Measurements from ENCODE around the gene NQO1. TPM values are rescaled to one million over a fixed set of nuclear protein-coding genes. Genes with fewer than 3 reads are reported as not detected.

Gene NQO1
- total and polyA plus RNA-seq, 2 of the 4 experiments (the other 2 are of a cell fraction): 304 to 426 TPM

DNA sequence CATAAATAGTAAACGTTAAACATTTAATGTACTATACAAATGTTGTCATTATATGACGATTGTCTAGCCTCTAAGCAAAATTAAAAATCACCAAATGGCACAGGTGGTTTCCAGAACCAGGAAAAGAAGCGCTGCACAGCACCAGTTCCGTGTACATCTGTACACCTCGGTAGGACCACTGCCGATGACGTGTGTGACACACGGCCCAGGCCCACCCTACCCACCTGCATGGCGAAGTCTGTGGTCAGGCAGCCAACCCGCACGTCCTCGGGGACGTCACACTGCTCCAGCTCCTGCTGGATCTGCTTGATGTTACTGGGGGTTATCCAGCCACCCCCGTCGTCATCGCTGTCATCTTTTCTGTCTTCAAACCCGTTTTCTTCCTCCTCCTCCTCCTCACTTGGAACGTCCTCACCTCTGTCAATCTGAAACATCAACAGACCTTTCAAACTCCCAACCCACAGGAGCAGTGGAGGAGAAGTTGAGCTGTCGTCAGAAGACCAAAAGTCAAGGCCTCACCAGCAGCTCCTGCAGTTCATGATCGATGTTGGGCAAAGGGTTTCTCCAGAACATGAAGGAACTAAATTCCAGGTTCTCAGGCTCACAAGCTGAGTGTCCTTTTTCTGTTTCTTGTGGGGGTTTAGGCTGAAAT lies 22.5 kb upstream of the NQO1 start:
- Histone ChIP-seq H3K23ac (ENCODE audit: low read depth, low read length) (no peak overlapping the region), H2BK5ac (ENCODE audit: low read depth, low read length, poor library complexity, severe bottlenecking) (no peak overlapping the region), H2AFZ (replicated peaks; ENCODE audit: low read length, poor library complexity) (no peak overlapping the region), H3K14ac (replicated peaks; ENCODE audit: low read depth, low read length) (no peak overlapping the region), H3K36me3 (ENCODE audit: control insufficient read depth, insufficient read depth, low read length) (peaks cover 56% of the 10 kb centered on the region), H4K91ac (ENCODE audit: insufficient read depth, low read depth, low read length) (no peak overlapping the region), H3K27me3 (ENCODE audit: control insufficient read depth, insufficient read depth, low read length) (no peaks in the 10 kb centered on the region), H3K27ac (ENCODE audit: insufficient read depth, low read length) (no peak overlapping the region), H3K9me3 (ENCODE audit: control insufficient read depth, insufficient read depth, low read length) (no peaks in the 10 kb centered on the region), H4K8ac (ENCODE audit: low read depth in 2 of 2, low read length in 2 of 2) (no peak overlapping the region), H3K9ac (ENCODE audit: low read depth, low read length) (no peak overlapping the region), H4K20me1 (ENCODE audit: insufficient read depth, low read length) (peaks cover 6% of the 10 kb centered on the region; the same call in 1 of the 2 replicates), H3K18ac (ENCODE audit: low read depth, low read length) (no peak overlapping the region), H3K4me1 (ENCODE audit: control insufficient read depth, insufficient read depth, low read length) (no peaks in the 10 kb centered on the region), H2BK20ac (ENCODE audit: low read depth, low read length) (no peak overlapping the region), H3K4ac (ENCODE audit: low read depth, low read length) (no peak overlapping the region), H3K9me1 (ENCODE audit: insufficient read depth, low read length) (0 out of 2 replicates have a peak, but pooled peaks cover 5% of the 10 kb centered on the region), H3K79me1 (ENCODE audit: low read depth in 1 of 2, low read length in 2 of 2) (peaks cover 28 to 52% of the 10 kb centered on the region in 2 experiments), H3K56ac (ENCODE audit: extremely low read depth, insufficient read depth, low read length) (no peak overlapping the region), H2BK120ac (ENCODE audit: low read depth, low read length) (no peak overlapping the region), H3K4me2 (ENCODE audit: low read depth, low read length) (no peak overlapping the region), H4K5ac (ENCODE audit: low read depth, low read length) (no peak overlapping the region), H2BK15ac (ENCODE audit: low read depth, low read length) (no peak overlapping the region), H2AK5ac (ENCODE audit: low read depth, low read length) (no peak overlapping the region), H3K4me3 (ENCODE audit: insufficient read depth, low read depth, low read length) (no peak overlapping the region), H2AK9ac (replicated peaks; ENCODE audit: low read depth, low read length, poor library complexity) (no peak overlapping the region)
- no peak for TF ChIP-seq RFX5 (IDR thresholded peaks at IDR 0.05; ENCODE audit: low read depth, low read length)
- TF ChIP-seq, protein P1, sequence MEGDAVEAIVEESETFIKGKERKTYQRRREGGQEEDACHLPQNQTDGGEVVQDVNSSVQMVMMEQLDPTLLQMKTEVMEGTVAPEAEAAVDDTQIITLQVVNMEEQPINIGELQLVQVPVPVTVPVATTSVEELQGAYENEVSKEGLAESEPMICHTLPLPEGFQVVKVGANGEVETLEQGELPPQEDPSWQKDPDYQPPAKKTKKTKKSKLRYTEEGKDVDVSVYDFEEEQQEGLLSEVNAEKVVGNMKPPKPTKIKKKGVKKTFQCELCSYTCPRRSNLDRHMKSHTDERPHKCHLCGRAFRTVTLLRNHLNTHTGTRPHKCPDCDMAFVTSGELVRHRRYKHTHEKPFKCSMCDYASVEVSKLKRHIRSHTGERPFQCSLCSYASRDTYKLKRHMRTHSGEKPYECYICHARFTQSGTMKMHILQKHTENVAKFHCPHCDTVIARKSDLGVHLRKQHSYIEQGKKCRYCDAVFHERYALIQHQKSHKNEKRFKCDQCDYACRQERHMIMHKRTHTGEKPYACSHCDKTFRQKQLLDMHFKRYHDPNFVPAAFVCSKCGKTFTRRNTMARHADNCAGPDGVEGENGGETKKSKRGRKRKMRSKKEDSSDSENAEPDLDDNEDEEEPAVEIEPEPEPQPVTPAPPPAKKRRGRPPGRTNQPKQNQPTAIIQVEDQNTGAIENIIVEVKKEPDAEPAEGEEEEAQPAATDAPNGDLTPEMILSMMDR (conservative IDR thresholded peaks at IDR 0.05; ENCODE audit: low read depth, low read length): no peak
- TF ChIP-seq POLR2A (IDR thresholded peaks at IDR 0.05; ENCODE audit: low read depth, low read length): no peak
- no peak for TF ChIP-seq RAD21 (IDR thresholded peaks at IDR 0.05; ENCODE audit: low read length)
- TF ChIP-seq CEBPB (IDR thresholded peaks at IDR 0.05; ENCODE audit: low read depth, low read length): no peak
- no peak for TF ChIP-seq MXI1 (IDR thresholded peaks at IDR 0.05; ENCODE audit: borderline replicate concordance, low read depth, low read length)
- no TSS peak for BruUV-seq (replicated peaks)
- dilution Hi-C loops (cut with HindIII; ENCODE audit: low sequenced_read_pairs, unreplicated experiment): no loop called here
- CTCF ChIA-PET: no interaction called here
- in situ Hi-C loops (cut with MboI; ENCODE audit: low sequenced_read_pairs): no loop called here
- WGBS, 2 experiments (ENCODE audit: extremely low coverage in 2 of 2, insufficient read length in 1 of 2): 67% methylated on average over 3 of the region's 20 CpGs; no CpG with 5 or more reads in 1 of the 2 experiments
- POLR2A ChIA-PET (ENCODE audit: unreplicated experiment): no interaction called here
- intact Hi-C loops (cut with micrococcal nuclease): no loop called here
- DNase-seq (no peak), ATAC-seq (ENCODE audit: low read depth) (no peak)
